CD4-positive, alpha-beta T cell treated with Interferon gamma for 1 hour (primary cell): Measurements from ENCODE around the gene LGALS13.
"Not testable (repeated sequence)": the region's sequence is repeated elsewhere in the genome, so short reads cannot be mapped to it uniquely, and the experiment has no call there.

Source experiments
- DNase-seq: peaks from one replicate; pipeline ENCODE4 v3.0.0-alpha.2; 2020

Gene LGALS13

DNA sequence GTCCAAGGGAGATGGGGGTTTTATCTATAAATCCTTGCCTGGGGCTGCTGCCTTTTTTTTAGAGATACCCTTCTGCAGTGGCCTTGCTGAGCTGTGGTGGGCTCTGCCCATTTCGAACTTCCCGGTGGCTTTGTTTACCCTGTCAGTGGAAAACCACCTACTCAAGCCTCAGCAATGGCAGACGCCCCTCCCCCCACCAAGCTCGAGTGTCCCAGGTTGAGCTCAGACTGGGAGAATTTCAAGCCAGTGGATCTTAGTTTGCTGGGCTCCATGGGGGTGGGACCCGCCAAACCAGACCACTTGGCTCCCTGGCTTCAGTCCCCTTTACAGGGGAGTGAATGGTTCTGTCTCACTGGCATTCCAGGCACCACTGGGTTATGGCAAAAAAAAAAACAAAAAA lies 21.6 kb downstream of the LGALS13 start:
- DNase-seq: no peak

DNA sequence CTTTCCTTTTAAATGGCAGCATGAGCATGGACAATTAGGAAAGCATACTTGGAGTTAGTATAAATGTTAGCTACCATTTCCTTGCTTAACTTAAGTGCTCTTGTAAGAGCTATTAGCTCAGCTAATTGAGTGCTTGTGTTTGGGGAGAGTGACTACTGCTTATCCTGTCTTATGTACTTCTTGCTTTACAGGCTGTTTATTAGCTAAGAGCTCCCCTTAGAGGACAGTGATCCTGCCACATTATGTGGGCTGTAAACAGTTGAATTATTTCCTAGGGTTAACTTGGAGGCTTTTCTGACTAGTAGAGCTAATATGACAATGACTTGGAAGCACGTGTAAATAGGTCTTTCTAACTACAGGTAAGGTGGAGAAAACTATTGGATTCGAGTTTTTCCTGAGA lies 25.3 kb downstream of the LGALS13 start:
- not testable (repeated sequence) for DNase-seq

DNA sequence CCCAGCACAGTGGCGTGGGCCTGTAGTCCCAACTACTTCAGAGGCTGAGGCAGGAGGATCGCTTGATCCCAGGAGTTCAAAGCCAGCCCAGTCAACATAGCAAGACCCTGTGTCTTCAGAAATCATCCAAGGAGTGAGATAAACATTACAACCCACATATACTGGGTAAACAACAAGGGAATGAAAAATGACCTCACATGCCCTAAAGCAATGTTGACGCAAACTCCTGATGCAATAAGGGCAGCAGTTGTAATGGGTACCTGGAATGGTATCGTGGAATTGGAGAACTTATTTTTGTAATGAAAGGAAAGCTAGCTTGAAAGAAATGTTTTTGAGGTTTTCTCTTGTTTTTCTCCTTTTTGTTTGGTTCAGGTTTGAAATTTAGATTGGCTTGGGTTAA lies 28.9 kb downstream of the LGALS13 start:
- DNase-seq: no peak

DNA sequence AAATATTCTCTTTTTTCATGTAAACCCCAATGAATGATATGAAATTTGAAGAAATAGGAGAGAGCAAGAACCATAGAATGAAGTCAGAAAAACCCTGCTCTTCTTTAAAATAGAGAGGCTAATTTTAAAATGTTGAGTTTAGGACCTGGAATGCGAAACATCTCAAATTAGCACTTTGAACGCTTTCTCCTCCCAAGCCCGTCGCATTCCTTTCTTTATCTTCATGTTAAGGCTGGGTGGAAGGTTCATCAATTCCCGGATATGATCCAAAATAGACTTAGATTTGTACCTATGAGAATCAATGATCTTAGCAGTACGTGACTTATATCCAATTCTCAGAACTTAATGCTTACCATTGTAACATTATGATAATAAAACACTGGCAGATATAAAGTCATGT lies 29.3 kb downstream of the LGALS13 start:
- no peak for DNase-seq

DNA sequence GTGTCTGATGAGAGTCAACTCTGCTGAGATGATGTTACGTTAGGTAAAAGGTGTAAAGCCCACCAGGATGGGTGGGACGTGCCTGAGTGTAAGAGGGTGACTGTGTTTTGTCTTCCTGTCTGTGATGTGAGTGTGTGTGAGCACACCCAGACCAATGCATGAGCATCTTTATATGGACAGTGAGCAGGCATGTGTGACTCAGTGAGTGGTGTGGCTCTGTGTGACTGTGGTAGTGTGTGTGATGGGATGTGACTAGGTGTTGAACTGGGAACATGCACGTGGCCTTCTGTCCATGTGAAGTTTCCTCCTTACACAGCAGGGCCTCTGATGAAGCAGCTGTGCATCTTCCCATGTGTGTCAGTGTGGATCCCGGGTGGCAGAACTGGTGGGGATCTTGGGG lies 35.6 kb downstream of the LGALS13 start:
- no peak for DNase-seq

DNA sequence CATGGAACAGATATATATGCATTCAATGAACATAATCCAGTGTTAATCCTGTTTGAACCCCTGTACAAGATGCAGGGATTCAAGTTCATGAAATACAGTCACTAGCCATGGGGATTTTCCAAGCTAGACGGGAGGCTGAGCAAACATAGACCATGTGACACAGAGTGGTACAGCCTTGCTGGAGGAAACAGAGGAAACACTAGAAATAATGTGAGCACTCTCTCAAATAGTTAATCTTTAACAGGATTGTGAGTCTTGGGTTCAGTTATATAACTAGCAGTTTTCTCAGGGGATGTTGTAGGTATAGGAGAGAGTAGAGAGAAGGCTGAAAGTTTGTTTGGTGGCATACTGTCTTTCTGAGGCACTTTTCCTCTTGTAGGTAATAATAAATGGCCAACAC lies 39.4 kb downstream of the LGALS13 start:
- DNase-seq: no peak

DNA sequence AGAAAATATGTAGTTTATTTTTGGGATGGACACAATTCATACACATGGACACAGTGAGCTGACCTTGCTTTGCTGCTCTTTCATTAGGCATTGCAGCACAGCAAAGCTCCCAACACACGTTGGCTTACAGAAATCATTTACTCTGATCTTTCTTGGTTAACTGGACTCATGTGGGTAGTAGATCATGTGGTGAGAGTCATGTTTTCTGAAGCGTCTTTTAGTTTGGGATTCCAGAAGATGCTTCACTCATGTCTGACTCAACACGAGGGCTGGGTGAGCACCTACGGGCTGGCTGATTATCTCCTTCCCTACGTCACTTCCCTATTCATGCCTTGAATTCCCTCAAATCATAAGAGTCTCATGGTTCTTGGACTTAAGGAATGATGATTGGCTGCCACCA lies 41.3 kb downstream of the LGALS13 start:
- DNase-seq: no peak

DNA sequence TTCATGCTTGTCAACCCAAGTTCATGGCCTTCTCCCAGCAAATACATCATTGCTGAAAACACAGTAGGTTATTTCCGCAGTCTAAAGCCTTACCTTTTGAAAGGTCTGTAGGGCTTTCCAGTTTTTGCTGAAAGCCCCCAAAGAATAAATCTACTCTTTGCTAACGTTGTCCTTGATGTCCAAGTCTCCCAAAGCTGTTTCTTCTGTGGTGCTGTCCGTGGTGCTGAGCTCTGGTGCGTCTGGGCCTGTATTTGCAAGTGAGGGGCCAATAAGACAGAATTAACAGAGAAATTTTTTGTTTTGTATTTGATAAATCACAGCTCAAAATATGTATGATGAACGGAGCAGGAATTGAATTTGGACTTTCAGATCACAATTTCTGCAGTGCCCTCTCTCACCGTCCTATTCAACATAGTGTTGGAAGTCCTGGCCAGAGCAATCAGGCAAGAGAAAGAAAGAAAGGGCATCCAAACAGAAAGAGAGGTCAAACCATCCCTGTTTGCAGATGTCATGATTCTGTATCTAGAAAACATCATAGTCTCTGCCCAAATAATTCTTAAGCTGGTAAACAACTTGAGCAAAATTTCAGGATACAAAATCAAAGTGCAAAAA lies 43.6 kb downstream of the LGALS13 start:
- DNase-seq: no peak

DNA sequence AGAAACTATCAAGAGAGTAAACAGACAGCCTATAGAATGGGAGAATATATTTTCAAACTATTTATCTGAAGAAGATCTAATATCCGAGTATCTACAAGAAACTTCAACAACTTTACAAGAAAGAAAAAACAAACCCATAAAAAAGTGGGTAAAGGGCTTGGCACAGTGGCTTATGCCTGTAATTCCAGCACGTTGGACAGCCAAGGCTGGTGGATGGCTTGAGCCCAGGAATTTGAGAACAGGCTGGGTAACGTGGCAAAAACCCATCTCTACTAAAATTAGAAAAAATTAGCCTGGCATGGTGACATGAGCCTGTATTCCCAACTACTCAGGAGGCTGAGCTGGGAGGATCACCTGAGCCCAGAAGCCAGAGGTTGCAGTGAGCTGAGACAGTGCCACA lies 45.6 kb downstream of the LGALS13 start:
- no peak for DNase-seq

DNA sequence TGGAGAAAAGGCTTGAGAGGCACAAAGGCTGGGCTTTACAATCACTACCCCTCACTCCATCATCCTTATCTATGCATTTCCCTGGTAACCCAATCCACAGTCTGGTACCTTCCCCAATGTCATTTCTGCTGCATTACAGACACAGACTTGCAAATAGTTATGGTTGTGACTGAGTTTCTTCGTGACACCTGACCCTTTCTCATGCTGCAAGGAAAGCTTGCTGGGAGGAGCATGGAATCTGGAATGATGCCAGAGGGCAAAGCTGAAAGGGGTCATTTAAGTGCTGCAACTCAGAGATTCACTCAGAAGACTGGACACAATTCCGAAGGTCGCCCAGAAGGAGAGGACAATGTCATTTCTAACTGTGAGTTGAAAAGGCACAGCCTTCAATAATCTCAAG lies 53.3 kb downstream of the LGALS13 start, which contains the start of gene LGALS16:
TSS of gene LGALS16 (plus strand) at position 301 of the 400 bp plus-strand sequence. CDS start at position 350, 49 bp downstream.
- DNase-seq: no peak
